Head of caudate nucleus (tissue), 42 donors: ENCODE data around the gene TXNDC5.

Experiments
- DNase-seq, 42 donors: peaks; one replicate each; pipeline versions ENCODE4 v3.0.0 to v3.0.0-alpha.2; 2020 to 2021; ENCODE audit warnings: mixed read lengths in 7 of 42
- intact Hi-C: fragments of 100-400 bp; cut with DNase I; formaldehyde crosslinking; loops from one replicate; pipeline ENCODE4 v1.15.0; 2022

TXNDC5 gene

DNA sequence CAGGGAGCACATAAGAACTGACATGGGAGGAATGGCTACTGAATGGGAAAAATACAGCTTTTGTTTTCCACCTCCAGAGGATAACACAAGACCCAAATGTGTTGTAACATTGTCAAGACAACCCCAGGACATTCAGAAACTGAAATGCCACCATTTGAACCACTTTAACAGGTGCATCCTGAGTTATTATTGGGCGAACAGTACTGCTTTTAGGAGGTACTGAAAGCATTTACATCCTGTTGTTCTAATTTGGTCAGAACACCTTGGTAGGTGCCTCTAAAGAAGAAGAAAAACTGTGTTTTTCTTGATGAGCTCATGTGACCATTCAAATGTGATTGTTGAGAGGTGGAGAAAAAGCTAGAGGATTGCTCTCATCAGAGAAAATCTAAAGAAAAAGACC, 6.4 kb upstream of the TXNDC5 start:
- intact Hi-C loops, result no loop called here
- no peak for DNase-seq

DNA sequence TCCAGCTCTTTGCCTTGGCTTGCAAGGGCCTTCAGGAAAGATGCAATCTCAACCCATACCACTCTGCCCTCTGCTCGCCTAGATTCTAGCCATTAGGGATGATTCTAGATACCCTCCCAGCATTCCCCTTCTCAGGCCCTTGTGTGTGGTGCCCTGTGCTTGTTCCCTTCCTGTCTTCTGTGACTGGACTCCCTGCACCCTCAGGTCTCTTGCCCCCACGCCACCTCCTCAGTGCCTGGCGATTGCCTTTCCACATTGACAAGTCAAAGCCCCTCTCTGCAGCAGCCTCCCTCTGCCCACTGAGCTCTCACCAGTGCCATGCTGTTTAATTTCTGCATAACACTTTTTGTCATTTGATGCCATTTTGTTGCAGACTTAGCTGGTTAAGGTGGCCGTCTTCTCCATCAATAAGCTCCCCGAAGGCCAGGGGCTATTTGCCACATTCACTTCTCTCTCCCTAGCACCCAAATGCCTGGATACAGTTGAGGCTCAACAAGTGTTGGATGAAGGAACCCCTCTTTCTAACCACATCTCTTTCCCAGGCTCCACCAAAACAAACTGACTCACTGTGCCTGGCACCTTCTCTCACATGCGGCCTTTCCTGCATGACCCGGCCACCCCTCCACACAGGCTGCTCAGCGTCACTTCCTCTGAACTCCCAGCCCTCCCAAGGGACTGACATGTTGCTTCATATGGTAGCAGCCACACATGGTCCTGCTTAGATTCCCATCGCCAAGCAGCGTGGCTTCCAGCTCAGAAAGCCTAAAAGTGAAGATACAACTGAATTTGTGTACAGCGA, 4.6 kb upstream of the TXNDC5 start:
- peak in 1 of 42 donors; percentile 36 for DNase-seq
- intact Hi-C loops, result loop anchor here (5.0 kb wide), 1 partner anchor 188 kb away; the partner anchor contains the start of gene BMP6

DNA sequence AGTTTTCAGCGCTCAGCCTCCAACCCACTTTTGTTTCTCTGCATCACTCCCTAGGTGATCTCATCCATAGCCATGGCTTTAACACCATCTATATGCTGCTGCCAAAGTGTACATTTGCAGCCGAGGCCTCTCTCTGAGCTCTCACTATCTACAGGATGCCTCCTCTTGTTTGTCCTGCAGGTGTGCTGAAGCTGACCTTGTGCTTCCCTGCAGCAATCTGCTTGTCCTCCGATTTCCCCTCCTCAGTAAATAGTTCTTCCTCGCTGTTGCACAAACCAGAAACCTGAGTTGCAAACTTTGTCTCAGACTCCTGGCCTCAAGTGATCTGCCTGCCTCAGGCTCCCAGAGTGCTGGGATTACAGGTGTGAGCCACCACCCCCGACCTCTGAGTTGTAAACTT, 3.7 kb upstream of the TXNDC5 start:
- intact Hi-C loops, result loop anchor here (5.0 kb wide), 1 partner anchor 187 kb away; the partner anchor contains the start of gene BMP6
- DNase-seq, result no peak

DNA sequence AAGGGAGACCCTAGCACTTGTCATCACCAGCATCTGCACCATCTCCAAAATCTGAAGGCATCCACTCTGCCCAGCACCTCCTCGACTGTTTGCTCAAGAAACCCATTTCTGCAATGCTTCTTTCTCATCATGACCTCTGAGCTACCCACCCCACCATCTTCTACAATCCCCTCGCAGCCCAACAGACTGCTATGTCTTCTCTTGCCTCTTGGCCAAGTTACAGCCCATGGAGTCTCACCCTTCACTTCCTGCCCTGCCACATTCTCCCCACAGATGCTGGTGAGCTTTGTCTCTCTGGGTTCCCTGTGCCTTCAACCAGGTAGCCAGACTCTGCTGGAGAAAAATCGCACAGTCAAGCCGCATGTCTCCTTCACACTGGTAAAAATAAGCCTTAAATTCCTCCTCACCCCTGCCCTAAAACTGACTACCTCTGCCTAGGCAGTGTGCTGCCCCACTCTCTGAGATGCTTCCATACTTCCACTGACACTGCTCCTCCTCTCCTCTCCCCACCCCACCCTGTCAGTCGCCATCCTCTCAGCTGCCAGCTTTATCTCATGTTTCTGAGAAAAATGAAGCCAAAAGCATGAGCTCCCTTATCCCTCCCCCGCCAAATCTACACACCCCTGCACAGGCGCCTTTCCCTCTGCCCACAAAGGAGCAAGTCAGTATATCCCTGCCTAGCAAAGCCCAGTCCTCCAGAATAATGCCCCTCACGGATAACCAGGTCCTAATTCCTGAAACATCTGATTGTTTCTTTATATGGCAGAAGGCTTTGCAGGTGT, 2.3 kb upstream of the TXNDC5 start:
- peak in 1 of 42 donors; percentile 42 for DNase-seq
- intact Hi-C loops, result loop anchor here (5.0 kb wide), 1 partner anchor 186 kb away; the partner anchor contains the start of gene BMP6

DNA sequence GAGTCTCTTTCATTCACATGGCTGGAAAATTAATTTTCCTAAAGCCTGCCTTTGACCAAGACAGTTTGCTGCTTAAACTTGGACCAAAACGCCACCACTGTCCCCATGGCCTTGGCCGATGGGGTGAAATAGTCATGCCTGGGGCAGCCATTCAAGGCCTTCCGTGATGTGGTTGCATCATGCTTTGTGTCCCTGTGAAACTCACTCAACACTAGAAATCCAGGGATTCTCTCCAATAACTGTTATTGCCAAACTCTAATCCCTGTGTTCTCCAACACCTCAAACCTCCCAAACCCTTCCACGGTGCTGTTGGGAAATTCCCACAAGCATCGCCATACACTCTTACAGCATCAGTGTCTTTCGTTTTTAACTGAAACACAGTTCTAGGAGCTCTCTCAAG, 1.4 kb upstream of the TXNDC5 start:
- DNase-seq, result peak in 1 of 42 donors; percentile 35
- intact Hi-C loops, result loop anchor here (5.0 kb wide), 1 partner anchor 185 kb away; the partner anchor contains the start of gene BMP6

DNA sequence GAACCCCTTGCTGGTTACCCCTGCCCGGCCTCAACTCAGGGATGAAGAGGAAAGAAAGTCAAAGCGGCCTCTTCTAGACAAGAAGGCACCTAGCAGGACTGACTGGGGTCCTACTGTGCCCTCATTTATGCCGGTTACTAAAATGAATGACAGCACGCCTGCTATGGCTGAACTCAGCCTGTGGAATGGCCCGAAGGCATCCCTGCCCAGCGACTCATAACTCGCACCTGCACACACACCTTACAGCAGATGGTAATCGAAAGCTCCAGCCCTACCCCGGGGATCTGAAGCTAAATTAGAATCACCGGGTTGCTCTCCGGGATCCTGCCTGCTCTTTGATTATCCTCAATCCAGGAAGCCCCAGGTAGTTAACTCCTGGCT, 747 bp upstream of the TXNDC5 start:
- DNase-seq, result peak in 2 of 42 donors; percentile 33 to 36
- intact Hi-C loops, result loop anchor here (5.0 kb wide), 1 partner anchor 184 kb away; the partner anchor contains the start of gene BMP6

DNA sequence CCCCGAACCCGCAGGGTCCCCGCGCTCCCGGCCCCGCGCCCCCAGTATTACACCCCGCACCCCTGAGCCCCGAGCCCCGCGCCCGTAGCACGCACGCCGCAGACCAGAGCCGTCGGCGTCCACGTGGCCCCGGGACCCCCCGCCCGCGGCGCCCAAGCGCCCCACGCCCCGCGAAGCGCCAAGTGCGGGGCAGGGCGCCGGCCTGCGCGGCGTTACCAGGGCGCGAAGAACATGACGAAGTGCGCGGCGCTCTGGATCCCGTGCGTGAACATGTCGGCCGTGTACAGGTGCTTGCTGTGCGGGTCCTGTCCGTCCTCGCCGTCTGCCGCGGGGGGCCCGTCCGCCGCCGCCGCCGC, 312 bp downstream of the TXNDC5 start:
- peak in 4 of 42 donors; percentile 20 to 52 (median 44) for DNase-seq
- intact Hi-C loops, result loop anchor here (5.0 kb wide), 1 partner anchor 183 kb away; the partner anchor contains the start of gene BMP6

DNA sequence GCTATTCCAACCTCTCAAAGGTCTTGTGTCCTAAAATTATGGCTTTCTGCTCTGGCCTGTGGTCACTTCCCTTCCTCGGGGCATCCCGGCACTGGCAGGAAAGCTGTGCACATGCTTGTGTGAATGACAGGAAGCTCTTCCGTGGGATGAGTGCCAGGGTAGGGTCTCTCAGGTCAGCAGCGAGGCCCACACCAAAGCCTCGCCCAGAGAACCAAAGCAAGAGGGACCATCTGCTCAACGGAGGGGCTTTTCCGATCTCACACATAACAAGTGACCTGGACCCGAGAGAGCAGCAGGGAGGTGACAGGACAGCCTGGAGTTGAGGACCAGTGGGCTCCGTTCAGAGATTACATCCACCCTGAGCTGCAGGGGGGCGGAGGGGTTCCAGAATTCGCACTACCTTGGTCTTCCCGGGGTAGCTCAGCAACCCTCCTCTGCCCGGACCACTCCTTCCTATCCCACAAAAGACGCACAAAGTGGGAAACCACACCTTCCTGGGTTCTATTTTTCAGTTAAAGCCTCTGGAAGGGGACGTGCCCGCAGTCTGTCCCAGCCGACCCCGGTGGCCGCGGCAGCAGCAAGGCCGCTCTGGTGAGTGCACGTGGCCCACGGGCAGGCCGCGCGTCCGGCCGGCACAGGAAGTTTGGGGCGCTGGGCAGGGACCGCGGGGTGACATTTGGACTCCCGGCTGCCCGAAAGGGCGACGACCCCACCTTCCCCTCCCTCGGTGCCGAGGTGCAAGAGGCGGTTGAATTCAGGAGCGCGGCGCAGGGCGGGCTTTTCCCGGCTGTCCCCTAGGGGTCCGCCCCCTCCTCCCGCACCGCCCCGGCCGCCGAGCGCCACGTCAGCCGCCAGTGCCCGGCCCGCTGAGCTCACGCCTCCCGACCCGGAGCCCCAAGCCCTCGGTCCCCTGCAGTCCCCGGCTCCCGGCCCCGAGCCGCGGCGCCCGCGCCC, 988 bp downstream of the TXNDC5 start:
- peak in 39 of 42 donors; percentile 30 to 78 (median 54) for DNase-seq
- intact Hi-C loops, result loop anchor here (5.0 kb wide), 1 partner anchor 182 kb away; the partner anchor contains the start of gene BMP6

DNA sequence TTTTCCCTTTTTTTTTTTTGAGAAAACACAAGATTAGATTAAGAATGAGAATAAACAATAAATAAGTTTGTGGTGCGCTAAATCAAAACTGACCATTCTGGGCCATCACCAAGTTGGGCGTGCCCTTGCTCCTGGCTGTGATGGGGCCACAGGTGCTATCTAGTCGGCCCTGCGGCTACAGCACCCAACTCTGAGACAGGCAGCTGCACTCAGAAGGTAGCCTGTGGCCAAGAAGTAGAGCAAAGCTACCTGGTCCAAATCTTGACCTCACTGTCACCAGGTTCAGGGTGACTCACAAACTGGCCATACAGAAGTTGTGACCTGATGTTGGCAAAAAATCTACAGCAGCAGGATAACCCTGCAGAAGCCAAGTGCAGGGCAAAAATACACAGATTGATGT, 3.4 kb downstream of the TXNDC5 start:
- intact Hi-C loops, result no loop called here
- DNase-seq, result peak in 1 of 42 donors; percentile 34

DNA sequence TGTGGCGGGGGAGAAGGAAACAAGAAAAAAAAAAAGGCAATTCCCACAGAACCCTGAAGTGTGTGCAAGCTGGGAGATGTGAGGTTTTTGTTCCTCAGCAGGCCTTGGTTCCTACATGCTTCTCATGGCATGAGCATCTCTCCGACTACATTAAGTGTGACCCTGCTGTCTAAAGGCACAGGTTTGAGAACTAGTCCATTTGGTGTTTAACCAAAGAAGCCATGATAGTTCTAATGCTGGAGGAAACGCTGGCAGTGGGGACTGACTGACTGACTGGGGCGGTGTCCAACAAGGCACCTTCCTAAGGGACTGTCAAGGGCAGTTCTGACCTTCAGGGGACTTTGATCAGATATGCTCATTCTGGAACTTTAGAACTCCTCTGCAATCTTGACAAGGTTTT, 3.8 kb downstream of the TXNDC5 start:
- intact Hi-C loops, result no loop called here
- peak in 1 of 42 donors; percentile 31 for DNase-seq

DNA sequence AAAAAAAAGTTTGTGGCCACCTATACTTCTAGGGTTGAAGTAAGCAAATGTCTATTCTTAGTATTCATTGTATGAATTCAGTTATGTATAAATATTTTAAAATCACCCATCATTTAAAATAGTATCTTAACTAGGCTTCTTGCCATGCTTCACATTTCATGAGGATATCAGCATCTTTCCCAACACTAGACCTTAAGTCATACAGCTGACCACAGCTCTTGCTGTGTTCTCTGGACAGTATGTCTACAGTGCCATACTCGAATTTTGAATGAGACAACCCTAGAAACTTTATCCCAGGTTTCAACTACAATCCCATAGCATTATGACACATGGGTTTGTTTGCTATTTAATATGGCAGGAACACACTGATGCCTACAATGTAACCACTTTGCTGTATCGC, 5.2 kb downstream of the TXNDC5 start:
- intact Hi-C loops, result no loop called here
- DNase-seq, result no peak

DNA sequence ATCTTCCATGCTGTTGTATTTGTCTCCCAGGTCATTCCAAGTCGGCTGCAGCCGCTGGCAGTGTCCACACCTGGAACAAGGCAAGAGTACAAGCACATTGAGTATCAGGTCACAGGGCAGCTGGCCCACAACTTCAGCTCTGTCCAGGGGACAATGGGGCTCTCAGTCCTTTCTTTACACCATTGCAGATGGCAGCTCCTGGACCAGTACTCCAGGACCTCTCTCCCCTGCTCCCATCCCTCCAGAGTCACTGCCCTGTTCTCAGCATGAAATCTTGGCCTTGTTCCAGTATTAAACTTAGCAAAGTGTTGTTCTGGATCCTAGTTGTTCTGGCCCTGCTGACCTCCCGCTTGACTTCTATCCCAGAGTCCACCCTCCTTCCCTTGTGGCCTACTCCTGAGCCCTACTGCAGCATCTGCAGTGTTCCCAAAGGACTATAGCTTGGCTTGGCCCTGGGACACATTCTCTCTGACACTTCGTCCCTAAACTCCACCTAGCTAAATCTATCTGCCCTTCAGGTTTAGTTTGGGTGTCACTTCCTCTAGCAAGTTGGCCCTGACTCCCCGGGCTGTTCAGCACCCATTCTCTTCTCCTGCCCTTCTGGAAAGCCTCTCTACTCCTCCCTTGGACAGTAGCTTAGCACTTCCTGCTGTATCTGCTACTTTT, 5.8 kb downstream of the TXNDC5 start:
- DNase-seq, result no peak
- intact Hi-C loops, result no loop called here

DNA sequence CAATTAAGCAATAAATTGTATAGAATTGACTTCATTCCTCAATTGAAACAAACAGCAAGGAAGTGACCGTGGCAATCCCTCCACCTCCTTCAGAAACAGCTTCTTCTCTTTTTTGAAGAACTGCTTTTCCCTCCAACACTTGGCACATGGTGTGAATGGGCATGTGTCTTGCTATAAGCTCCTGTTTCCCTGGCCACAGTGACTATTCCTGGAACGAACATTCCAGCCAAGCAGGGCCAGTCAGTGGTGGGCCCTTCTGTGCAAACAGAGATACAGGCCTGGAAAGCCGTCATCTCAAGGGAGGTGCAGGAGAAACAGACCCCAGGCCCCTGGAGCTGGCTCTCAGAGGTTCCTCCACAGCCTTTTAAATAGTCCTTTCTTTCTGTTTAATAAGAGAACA, 6.9 kb downstream of the TXNDC5 start:
- DNase-seq, result no peak
- intact Hi-C loops, result no loop called here

DNA sequence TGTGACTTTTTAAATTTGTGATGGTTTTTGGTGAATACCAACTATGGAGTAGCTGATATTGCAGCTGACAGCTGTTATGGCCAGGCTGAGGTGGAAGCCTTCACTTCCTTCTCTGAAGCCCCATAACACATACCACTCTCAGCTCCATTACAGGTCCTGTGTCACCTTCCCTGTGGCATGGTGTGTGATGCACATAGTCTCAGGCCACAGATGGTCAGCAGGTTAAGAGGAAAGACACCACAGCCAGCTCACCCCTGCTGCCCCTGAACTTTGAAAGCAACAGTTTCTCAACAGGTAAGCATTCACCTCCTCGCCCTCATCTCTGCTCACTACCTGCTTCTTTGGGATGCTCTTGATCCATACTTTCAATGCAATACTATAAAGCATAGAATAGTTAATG, 7.7 kb downstream of the TXNDC5 start:
- intact Hi-C loops, result no loop called here
- DNase-seq, result no peak

DNA sequence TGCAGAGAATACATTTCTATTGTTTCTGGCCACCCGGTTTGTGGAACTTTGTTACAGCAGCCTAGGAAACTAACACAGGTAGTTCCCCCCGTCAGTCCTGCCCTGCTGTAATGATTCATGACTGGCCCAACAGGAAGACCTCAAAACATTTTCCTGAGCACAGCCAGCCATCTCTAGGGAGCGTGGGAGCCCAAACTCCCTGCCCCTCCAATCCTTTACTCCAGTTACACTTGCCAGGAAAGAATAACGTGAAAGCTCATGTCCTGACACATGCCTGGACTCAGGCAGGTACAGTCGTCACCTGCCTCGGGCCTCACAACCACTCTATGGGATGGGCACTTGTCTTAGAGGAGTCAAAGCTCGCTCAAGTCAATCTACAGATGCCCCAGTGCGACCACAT, 8.4 kb downstream of the TXNDC5 start:
- intact Hi-C loops, result no loop called here
- no peak for DNase-seq

DNA sequence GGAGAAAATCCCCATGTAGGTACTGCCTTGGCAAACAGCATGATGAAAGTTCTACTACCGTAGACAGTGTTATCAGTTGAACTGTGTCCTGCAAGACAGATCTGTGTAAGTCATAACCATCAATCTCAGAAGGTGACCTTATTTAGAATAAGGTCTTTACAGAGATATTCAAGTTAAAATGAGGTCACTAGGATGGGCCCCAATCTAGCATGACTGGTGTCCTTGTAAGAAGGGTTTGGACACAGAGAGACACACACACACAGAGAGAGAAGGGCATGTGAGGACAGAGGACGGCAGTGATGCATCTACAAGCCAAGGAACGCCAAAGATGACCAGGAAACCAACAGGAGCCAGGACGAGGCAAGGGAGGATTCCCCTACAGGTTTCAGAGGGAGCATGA, 8.8 kb downstream of the TXNDC5 start:
- intact Hi-C loops, result no loop called here
- no peak for DNase-seq

DNA sequence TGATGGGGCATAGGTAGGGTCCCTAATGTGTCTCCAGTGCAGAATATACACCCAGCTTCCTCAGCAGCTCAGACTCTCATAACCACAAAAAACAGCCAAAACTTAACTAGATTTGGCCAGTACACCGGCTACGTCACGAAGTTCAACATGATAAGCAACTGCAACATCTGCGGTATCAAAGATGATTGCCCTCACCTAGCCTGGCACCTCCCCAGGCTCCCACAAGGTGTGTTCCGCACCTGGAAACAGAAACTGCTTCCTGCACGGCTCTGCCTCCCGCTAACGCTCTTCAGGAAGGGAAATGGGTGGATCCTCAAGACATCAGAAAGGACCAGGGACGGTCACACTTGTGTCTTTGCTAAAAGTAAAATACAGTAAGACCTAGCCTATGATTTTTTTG, 9.5 kb downstream of the TXNDC5 start:
- intact Hi-C loops, result no loop called here

DNA sequence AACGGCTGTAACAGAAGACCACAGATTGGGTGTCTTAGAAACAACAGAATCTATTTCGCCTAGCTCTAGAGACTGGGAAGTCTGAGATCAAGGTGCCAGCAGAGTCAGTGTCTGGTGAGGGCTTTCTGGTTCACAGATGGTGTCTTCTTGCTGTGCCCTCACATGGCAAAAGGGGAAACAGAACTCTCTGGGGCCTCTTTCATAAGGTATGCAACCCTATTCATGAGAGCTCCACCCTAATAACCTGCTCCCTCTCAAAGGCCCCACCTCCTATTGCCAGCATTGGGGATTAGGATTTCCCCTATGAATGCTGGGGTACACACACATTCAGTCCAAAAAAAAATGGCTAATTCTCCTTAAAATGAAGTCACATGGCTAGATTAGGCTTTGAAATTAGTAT, 10.0 kb downstream of the TXNDC5 start:
- intact Hi-C loops, result no loop called here
- DNase-seq, result no peak

More for the DNA sequence above, 9.5 kb downstream of the TXNDC5 start:
- no peak for DNase-seq

DNA sequence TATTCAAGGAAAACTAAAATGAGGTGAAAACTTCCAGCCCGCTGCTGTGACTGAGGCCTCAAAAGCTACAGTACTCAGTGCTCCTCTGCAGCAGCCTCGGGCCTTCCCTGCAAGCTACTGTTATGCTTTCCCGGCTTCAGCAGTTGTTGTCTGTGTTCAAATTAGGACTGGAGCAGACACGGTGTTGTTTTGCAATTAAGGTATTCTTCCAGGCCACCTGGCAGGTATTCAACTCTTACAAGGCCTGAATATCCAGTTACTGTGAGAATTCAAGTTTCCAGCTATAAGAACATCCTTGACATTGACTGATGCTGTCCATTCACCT, 10.7 kb downstream of the TXNDC5 start:
- intact Hi-C loops, result no loop called here
- no peak for DNase-seq
